SKM-1 treated with dmso at 0.1 percent for 144 hours (cell line): ENCODE data around the gene WWC1.
A peak's percentile ranks its signal among the peaks of the same experiment; 100 is the strongest.

Experiments
- DNase-seq: peaks from one replicate; lab custom pipeline; 2025; ENCODE audit not compliant: unreplicated experiment; lab: John Stamatoyannopoulos, UW

WWC1 gene

DNA sequence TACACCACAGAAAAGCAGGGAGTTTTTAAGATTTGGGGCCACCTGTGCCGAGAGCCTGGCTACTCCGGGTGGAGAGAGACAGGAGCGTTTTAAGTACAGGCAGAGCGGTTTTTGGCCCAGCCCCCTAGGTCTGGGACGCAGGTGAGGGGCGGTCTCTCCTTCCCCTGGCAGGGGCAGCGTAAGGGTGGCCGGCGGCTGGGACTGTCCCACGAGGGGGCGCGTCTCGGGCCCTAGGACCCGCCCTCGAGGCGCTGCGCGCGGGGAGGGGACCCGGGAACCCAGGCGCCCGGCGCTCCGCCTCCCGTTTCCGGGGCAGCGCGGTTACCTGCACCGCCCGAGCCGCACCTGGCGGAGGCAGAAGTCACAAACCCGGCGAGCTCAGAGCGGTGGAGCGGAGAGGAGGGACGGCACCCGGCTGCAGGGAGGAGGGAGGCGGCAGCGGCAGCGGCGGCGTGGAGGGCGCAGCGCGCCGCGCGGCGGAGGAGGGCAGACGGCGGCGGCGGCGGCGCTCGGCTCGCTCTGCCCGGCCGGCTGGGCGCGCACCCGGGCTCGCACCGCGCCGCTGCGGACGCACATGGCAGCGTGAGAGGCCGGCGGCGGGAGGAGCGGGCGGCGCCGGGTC, at the start of gene WWC1:
TSS of gene WWC1 (plus strand) at position 304 of the 622 bp plus-strand sequence. CDS start 508 bp downstream, outside the sequence.
- peak; percentile 69 for DNase-seq

DNA sequence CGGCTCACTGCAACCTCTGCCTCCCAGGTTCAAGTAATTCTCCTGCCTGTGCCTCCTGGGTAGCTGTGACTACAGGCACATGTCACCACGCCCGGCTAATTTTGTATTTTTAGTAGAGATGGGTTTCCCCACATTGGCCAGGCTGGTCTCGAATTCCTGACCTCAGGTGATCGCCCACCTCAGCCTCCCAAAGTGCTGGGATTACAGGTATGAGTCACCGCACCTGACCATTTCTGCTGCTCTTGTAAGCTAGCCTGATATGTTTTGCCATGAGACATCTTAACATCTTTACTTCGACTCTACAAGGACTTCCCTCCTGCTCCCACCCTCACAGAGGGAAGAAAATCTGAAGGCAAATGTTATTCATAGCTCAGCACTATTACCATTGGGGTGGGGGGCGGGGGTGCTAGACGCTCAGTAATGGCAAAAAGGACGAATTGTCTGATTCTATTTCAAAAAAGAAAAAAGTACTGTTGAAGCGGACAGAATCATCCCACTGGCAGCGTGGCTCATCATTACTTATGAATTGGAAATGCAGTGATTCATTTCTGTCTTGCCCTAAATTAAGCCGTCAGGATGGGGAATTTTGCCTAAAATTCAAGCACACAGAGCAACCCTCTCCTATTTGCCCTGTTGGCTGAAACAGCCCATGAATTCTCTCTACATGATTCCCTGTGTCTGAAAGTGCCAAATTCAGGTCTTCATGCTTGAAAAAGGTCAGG, 46.4 kb upstream of the WWC1 start:
- DNase-seq = no peak

DNA sequence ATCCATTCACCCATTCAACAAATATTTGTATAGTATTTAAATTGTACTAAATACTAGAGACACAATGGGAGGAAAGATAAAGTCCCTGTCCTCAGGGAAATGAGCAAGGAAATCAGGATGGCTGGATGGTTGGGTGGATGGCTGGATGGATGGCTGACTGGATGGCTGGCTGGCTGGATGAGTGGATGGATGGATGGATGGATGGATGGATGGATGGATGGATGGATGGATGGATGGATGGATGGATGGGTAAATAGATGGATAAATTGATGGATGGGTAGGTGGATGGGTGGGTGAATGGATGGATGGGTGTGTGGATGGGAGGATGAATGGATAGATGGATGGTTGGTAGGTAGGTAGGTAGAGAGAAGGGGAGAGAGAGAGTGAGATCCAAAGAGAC, 41.5 kb upstream of the WWC1 start:
- DNase-seq = no peak

DNA sequence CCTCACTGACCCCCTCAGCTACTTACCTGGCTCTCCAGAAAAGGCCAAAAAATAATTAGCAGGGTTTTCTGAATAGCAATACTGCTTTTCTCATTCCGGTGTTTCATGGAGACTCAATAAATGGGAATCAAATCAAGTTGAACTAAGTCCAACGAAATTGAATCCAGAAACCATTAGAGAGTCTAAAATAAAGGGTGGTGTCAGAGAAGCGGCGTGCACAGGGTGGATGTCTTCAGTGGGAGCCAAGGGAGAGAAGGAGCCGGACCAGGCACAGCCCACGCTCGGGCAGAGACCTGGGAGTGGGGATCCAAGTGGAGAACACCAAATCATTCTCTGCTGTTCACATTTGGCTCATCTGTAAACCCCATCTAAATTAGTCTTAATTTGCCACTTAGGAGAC, 40.2 kb upstream of the WWC1 start:
- DNase-seq = no peak

DNA sequence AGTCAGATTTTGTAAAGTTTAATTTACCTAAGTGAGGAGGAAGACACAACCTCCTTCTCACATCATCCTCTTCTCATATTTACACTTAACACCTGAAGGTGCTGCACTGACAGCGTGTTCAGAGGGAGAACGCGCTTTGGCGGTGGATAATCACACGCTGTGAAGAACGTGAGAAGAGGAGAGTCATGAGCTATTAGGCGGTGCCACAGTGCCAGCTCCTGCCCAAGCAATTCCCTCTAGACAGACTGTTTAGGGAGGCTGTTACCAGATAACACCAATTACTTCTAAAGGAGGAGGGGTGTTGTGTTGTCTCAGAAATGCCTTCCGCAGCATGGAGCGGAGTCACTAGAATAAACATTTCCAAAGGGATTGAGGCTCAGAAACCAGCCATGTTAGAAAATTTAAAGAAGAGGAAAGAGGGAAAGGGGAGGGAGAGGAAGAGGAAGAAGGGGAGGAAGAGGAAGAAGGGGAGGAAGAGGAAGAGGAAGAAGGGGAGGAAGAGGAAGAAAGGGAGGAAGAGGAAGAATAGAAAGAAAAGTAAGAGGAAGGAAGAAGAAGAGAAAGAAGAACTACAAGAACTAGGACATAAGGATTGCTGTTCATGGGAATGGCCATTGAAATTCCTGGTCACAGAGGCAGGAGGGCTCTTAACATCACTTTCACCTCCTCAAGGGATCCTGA, 37.3 kb upstream of the WWC1 start:
- DNase-seq = no peak

DNA sequence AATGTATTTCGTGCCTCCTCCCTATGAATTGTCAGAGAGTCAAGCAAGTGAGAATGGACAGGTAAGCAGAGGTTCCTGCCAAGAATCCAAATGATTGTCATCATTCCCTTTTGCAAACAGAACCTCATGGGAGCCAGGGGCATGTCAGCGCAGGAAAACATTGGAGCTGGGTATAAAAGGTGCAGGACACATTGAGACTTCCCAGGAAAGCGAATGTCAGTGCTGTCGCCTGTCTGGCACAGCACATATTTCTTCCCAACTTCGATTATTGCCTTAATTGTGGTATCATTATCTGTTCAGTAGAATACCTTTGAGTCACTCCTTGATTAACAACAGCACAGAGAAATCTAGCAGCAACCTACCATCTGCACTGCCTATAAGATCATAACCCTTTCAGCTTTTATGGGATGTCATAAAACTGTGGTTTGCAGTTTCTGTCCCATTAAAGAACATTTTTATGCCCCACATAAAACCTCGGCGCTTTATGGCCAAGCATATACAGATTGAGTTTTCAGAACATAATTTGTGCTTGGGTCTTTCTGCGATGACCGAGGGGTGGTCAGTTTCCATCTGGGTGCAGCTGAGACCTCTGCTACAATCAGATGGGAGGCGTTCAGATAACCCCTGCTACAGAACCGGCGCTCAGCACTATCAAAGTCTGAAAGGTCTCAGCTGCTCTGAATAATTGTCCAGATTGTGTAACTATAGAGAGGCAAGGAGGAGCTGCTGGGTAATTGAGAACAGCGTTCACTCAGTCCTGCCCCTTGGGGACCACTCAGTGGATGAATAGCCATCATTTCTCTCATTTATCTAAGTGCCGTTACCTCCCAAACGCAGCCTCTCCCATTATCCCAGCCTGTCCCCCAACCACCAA, 30.9 kb upstream of the WWC1 start:
- no peak for DNase-seq

DNA sequence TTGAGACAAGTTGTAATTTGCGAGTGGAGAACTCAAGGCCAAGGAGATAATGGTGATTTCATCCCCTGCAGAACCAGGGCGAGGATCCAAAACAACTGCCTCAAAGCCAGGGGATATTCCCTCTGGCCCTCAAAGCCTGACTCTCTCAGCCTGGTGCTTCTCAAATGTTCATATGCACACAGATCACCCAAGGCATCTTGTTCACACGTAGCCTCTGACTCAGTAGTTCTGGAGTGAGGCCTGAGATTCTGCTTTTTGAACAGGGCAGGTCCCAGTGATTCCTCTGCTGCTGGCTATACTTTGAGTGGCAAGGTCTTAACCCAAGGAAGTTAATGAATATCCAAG, 30.2 kb upstream of the WWC1 start:
- no peak for DNase-seq

DNA sequence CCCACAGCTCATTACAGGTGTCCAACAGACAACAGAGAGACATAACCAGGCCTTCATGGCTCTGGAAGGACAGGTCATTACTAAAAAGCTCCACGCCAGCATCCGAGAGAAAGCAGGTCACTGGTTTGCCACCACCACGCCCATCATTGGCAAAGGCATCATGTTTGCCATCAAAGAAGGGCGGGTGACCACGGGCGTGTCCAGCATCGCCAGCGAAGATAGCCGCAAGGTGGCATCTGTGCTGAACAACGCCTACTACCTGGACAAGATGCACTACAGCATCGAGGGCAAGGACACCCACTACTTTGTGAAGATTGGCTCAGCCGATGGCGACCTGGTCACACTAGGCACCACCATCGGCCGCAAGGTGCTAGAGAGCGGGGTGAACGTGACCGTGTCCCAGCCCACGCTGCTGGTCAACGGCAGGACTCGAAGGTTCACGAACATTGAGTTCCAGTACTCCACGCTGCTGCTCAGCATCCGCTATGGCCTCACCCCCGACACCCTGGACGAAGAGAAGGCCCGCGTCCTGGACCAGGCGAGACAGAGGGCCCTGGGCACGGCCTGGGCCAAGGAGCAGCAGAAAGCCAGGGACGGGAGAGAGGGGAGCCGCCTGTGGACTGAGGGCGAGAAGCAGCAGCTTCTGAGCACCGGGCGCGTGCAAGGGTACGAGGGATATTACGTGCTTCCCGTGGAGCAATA, 29.3 kb upstream of the WWC1 start:
- no peak for DNase-seq

DNA sequence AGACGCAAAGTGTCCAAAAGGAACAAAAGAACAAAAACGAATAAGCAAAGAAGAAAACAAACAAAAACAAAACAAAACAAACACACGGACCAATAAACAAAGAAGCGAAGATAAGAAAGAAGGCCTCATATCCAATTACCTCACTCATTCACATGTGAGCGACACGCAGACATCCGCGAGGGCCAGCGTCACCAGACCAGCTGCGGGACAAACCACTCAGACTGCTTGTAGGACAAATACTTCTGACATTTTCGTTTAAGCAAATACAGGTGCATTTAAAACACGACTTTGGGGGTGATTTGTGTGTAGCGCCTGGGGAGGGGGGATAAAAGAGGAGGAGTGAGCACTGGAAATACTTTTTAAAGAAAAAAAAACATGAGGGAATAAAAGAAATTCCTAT, 28.3 kb upstream of the WWC1 start:
- DNase-seq = no peak

DNA sequence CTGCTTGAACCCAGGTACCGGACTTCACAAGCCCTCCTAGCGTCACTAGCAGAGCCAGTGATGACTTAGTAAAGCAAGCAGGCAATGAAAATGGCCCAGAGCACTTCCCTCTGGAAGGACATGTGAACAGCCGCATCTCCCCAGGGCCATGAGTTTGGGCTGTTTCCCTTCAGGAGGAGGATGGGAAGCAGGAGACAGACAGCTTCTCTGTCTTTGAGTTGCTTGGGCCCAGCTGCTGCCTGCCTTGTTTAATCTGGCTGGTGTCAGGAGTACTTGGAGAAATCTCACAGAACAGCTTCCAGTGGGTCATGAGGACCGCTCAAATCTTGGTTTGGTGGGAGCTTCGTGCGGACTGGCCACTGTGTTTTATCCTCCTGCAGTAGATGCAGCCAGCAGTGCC, 25.4 kb upstream of the WWC1 start:
- DNase-seq = no peak

DNA sequence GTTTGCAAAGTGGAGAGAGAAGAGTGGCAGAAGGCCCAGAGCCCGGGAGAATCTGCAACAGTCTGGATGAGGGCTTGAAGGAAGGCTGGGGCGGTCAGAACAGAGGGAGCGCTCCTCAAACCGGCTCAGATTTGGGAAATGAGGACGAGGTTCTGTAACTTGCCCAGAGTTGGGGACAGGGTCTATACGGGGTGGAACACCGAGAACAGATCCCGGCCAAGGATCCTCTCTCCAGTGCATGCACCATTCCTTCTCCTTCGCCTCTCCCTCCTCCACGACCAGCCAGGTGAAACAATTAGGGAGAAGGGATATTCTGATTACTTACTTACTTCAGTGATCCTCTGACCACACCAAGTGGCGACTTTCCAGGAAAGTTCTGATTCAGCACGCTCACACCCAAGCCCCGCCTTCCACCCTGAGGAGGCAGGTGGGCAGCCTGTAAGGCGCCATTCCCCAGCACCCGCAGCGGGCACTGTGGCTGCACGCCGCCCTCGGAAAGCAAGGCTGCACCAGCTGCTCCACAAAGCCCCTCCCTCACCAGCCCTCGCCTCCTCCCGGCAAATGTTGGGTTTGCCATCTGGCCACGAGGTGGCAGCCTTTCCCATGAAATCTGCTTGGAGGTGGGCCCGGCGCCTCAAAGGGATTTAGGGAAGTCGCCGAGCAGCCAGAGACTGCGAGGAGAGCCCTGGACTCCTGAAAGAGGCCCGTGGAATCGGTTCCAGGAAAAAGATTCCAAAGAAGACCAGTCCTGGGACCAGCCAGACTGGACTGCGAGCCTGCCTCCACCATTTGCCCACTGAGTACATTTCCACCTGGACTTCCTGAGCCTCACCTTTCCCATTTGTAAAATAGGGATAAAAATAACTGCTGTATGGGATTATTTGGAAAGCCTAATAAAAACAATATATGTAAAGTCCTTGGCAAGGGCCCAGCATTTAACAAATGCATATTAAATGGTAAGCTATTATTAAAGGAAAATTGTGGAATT, 22.2 kb upstream of the WWC1 start:
- peak; percentile 74 for DNase-seq

DNA sequence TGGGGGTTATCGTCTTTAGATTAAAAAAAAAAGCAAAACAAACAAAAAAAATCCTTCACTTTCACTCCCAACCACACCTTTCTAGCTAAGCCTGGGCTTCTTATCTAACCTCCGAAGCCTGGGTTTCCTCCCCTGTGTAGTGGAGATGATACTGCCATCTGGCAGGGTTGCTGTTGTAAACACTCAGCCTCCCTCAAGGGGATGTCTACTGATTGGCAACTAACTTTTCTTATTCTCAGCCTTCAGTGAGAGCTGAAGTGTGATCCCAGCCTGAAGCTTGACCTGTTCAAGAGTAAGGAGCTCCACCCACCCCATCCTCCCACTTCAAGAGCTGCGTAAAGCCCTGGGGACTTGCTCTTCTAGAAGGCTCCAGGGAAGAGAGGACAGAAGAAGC, 21.5 kb upstream of the WWC1 start:
- no peak for DNase-seq

DNA sequence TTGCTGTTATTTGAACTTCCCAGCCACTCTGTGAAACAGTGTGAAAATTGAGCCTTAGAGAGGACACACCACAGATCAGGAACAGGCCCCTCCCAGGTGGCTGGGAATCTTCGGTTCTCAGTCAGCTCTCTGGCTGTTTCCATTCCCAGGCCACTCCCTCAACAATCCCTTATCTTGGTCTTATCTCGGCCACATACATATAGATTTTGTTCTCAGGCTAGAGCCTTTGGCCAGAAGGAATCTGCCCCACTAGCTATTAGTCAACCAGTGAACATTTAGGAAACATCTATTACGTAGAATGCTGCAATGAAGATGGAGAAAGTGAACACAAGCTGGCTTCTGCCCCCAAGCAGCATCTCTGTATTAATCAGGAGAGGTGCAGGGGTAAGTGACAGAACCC, 21.0 kb upstream of the WWC1 start:
- no peak for DNase-seq

DNA sequence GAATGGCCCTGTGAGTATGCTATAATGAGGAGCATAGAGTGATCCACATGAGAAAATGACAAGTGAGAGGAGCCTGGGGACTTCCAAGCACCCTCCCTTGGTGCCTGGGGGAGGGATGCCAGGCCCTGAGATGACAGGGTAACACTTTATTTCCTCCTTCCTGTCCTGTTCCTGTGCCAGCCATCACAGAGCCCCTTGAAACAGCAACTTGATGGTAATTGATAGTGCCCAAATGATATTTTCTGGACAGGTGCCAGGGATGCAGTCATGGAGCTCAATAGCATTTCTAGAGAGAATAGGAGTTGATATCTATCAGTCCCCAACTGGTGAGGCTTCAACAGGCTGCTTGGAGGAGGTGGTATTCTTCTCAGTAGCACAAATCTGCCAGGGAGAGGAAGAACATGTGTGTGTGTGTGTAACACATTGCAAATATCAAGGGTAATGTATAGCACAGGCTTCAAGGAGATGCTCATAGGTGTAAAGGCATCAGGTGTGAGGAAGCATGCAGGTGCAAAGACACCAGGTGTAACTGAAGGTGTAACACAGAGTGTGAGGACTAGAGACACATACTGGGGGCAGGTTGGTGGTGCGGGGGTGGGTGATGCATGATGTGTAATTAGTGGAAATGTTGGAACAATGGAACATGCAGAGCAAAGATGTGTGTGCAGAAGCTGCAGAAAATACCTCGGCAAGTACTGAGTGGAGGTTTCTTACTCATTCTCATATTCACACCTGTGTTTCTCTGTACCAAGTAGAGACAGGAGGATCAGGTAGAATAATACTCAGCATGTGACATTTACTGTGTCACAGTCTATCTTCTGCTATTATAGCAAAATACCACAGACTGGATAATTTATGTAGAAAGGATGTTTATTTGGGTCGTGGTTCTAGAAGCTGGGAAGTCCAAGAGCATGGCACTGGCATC, 18.1 kb upstream of the WWC1 start:
- DNase-seq = no peak

DNA sequence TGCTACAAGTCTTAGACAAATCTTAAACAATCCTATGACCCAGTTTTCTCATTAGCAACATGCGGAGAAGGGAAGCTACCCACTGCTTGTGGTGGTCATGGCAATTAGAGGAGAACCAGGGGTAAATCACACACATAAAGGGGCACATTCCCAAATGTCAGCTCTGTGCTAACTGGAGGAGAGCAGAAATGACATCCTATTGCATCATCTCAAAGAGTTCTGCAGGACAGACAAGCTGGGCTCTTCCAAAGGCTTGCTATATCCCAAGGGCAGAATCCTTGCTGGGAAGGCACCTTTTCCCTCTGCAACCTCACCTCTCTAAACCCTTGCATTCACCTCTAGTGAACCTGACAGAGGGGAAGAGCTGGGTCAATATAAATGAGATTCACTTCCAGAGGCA, 17.0 kb upstream of the WWC1 start:
- no peak for DNase-seq

DNA sequence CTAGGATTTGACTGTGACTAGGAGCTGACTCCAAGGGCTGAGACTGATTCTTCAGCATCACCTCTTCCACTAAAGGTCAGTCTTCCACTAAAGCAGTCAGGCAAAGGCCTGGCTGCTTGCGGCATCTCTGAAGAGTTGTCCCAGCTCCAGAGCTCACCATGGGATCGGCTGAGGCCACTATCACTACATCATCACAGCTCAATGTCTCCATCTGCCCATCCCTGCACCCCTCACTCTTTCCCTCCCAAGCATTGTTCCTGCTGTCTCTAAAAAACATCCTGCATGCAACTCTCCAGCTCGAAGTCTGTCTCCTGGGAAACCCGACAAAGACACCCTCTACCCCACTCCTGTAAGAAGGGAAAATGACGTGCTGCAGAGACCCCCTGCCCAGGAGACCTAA, 15.5 kb upstream of the WWC1 start:
- no peak for DNase-seq

DNA sequence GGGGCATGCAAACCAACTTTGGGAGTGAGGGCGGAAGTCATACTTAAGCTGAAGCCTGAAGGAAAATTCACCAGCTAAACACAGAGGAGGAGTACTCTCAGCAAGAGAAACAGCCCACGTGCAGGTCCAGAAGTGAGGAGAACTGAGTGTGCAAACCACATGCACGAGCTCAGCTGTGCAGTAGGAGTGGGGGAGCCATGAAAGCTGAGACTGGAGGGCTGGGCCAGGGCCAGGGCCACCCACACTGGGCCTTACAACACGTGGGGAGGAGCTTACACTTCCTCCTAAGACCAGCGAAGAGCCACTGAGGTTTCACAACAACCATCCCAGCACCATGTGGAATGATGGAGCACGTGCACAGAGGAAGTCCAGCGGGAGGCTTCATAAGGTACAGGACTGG, 9.3 kb upstream of the WWC1 start:
- peak; percentile 84 for DNase-seq

DNA sequence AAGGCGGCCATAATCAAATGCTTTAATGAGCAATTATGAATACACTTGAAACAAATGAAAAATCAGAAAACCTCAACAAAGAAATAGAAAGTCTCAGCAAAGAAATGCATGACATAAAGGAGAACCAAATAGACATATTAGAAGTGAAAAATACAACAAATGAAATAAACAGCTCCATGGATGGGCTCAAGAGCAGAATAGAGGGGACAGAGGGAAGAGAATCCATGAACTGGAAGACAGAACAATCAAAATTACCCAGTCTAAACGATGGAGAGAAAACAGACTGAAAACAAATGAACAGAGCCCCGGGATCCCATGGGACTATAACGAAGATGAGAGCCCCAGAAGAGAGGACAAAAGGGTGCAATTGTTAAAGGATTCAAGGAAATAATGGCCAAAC, 6.6 kb upstream of the WWC1 start:
- no peak for DNase-seq

DNA sequence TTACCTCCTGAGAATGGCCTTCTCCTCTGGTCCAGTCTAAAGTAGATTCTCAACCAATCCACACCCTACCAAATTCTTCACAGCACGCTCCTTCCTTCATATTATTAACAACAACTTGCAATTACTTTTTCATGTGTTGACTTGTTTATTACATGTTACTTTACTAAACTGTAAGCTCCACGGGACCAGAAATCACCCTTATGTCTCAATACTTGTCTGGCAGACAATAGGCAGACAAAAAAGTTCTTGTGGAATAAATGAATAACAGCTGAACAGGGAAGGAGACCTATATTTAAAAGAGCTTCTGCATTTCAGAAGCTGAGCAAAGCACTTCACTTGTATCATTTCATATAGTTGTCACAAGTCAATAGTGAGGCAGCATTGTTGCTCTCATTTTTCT, 5.7 kb upstream of the WWC1 start:
- DNase-seq = no peak
